ENCODE data around the gene GCHFR.

The GCHFR gene

DNA sequence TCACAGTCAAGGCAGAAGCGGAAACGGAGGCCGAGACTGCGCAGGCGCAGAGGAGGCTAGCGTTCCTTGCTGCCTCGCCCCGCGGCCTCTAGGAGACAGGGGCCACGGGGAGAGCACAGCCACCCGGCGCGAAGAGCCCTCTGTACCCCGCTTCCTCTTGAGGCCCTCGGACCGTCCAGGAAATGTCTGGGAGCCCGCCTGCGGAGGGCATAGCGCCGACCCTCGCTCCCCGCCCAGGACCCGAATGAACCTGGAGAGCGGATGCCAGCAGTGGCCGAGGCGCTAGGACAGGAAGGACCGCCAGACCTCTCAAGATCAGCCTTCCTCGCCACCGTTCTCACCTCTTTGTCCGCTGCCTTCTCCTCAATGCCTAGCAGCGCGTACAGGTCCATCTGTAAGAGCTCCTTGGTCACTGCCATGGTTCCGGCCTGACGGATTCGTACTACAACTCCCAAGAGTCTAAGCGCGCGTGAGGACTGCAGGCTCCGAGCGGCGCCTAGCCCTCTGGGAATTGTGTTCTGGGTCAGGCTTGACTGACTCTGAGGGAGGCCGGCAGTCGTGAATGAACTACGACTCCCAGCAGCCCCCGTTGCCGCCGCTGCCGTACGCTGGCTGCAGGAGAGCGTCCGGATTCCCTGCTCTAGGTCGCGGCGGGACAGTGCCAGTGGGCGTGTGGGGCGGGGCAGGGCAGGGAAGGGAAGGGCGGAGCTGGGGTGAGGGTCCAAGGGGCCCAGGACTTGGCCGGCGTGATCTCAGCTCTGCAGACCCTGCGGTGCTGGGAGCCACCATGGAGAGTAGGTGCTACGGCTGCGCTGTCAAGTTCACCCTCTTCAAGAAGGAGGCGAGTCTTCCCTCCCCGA, 43.4 kb downstream of the GCHFR start, which contains the start of the genes DNAJC17 and ZFYVE19:
Gene DNAJC17, minus strand, starts transcription at position 446 of the 860 bp plus-strand sequence. Its CDS starts 27 bp downstream, at position 419.
Gene ZFYVE19, plus strand, starts transcription at position 62 of the 860 bp plus-strand sequence. Its CDS starts 501 bp downstream, at position 563.
- peak; percentile 99 for DNase-seq (ENCODE audit: low read depth)
- H3K4me3 ChIP-seq (ENCODE audit: low read depth, low read length) = peak within 1 kb of the TSS; percentile 63
- TF ChIP-seq, protein P1, sequence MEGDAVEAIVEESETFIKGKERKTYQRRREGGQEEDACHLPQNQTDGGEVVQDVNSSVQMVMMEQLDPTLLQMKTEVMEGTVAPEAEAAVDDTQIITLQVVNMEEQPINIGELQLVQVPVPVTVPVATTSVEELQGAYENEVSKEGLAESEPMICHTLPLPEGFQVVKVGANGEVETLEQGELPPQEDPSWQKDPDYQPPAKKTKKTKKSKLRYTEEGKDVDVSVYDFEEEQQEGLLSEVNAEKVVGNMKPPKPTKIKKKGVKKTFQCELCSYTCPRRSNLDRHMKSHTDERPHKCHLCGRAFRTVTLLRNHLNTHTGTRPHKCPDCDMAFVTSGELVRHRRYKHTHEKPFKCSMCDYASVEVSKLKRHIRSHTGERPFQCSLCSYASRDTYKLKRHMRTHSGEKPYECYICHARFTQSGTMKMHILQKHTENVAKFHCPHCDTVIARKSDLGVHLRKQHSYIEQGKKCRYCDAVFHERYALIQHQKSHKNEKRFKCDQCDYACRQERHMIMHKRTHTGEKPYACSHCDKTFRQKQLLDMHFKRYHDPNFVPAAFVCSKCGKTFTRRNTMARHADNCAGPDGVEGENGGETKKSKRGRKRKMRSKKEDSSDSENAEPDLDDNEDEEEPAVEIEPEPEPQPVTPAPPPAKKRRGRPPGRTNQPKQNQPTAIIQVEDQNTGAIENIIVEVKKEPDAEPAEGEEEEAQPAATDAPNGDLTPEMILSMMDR (IDR thresholded peaks at IDR 0.05; ENCODE audit: insufficient read depth, low read depth, low read length, missing control alignments) = no peak

DNA sequence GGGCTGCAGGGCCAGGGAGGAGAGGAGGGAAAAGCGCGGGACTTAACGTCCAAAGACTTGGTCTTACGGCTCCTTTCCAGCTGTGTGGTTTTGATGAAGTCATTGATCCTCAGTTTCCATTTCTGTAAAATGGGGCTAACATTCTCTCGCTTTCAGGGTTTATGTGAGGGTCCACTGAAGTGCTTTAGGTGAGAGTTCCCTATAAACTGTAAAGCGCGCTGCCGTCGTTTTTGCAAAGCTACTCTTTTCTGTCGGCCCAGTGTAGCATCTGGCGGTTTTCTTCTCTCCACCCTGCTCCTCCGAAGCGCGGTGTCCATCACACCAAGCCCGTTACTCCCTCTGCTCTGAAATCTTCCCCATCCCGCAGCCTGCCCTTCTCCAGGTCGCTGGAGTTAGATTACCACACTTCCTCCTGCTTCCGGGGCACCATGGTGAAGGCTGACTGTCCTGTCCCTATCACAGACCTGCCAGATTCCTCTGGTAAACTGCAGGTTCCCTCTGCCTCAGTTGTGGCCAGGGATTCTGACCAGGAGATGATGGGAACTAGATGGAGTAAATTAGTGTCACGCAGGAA, 44.1 kb downstream of the GCHFR start:
- TF ChIP-seq, protein P1 (IDR thresholded peaks at IDR 0.05; ENCODE audit: insufficient read depth, low read depth, low read length, missing control alignments) = no peak
- DNase-seq (ENCODE audit: low read depth) = no peak
- H3K4me3 ChIP-seq (ENCODE audit: low read depth, low read length) = peak overlapping the region; percentile 63

DNA sequence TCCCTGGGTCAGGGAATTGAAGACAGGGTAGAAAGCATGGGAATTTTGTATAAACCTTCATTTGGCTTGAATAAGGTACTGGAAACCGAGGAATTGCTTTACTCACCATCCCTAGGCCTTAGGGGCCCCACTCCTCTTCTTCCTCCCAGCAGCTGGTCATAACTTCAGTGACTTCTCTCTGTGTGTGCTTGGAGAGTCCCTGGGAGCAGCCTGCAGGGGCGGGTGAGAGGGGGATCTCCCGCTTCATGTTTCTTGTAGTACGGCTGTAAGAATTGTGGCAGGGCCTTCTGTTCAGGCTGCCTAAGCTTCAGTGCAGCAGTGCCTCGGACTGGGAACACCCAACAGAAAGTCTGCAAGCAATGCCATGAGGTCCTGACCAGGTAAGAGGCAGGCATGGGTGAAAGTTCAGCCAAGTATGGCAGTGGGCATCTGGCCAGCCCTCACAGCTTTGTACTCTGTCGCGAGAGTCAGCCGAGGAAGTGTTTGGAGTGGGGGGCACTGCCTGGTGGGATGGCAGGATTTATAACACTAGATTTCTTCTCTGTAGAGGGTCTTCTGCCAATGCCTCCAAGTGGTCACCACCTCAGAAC, 45.1 kb downstream of the GCHFR start:
- H3K4me3 ChIP-seq (ENCODE audit: low read depth, low read length) = no peak overlapping the region
- peak; percentile 46 for DNase-seq (ENCODE audit: low read depth)
- TF ChIP-seq, protein P1 (IDR thresholded peaks at IDR 0.05; ENCODE audit: insufficient read depth, low read depth, low read length, missing control alignments) = no peak

DNA sequence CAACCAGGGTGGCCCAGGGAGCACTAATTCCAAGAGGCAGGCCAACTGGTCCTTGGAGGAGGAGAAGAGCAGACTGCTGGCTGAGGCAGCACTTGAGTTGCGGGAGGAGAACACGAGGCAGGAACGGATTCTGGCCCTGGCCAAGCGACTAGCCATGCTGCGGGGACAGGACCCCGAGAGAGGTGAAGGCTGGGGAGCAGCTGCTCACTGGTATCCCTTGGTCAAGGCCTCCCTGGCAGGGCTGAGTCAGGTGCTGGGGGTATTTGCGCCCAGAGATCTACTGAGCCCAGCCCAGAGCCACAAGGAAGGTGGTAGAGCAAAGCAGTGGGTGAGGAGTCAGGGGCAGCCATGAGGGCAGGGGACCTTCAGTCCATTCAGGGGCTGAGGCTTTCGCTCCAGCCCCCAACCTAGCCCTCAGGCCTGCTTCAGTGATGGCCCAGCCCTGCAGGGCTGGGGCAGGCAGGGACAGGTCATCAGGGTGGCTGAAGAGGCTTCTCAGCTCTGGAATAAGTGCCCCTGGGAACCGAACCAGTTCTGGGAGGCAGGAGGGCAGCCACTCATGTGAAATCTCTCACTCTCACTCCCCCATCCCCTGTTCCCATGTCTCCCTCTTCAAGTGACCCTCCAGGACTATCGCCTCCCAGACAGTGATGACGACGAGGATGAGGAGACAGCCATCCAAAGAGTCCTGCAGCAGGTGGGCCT, 49.0 kb downstream of the GCHFR start:
- H3K4me3 ChIP-seq (ENCODE audit: low read depth, low read length) = no peak overlapping the region
- no peak for DNase-seq (ENCODE audit: low read depth)
- TF ChIP-seq, protein P1 (IDR thresholded peaks at IDR 0.05; ENCODE audit: insufficient read depth, low read depth, low read length, missing control alignments) = no peak

DNA sequence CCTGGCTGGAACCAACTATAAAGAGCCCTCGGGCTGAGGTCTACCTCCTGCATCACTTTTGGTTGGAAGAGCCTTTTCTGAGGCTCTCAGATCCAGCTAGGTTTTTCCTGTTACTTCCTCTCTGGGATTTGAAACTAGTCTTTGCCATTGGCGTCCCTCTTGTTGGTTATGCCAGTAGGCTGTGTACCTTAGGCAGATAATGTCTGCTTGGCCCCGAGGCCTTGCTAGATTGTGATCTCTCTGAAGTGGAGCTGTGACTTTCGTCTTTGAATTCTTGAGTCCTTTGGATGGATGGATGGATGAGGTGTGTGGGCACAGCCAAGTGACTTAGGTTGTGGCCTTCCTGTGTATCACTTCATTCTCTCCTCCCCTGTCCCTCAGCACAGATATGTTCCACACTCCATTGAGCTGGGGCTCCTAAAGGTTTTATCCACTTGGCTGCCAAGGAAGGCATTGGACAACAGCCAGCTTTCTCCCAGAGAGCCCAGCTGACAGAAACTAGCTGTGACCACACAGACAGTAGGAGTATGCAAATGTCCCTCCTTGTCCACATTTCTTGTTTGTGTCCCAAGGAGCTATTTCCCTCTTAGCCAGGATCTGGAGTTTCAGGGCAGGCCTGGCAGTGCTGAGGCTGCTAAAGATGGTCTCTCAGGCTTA, 51.3 kb downstream of the GCHFR start:
- no peak for DNase-seq (ENCODE audit: low read depth)
- TF ChIP-seq, protein P1 (IDR thresholded peaks at IDR 0.05; ENCODE audit: insufficient read depth, low read depth, low read length, missing control alignments) = no peak
- no peak overlapping the region for H3K4me3 ChIP-seq (ENCODE audit: low read depth, low read length)

Data from GM12865 (cell line).